ENCODE measurements around the gene C19orf81.
A peak's percentile ranks its signal among the peaks of the same experiment; 100 is the strongest.

Gene C19orf81

GRCh38 chr19:50639121-50640112 is 9.8 kb upstream of the C19orf81 start, which contains the start of gene SYT3:
Gene SYT3, minus strand, starts transcription at chr19:50639881. Its CDS starts 2,470 bp downstream, at chr19:50637411.
- DNase-seq (ENCODE audit: extremely low spot score), result peak; percentile 82
- POLR2A ChIA-PET, result interaction anchor here (0.6 kb wide), 2 partner anchors 10 to 19 kb away, joined by 3 to 4 read pairs; partner anchors contain the start of gene C19orf81
- CTCF ChIA-PET, result no interaction called here
- TF ChIP-seq NFRKB (IDR thresholded peaks at IDR 0.05) (no peak), TARDBP (IDR thresholded peaks at IDR 0.05) (no peak), LEF1 (IDR thresholded peaks at IDR 0.05; ENCODE audit: borderline replicate concordance) (no peak), ARNT (IDR thresholded peaks at IDR 0.05) (no peak), BHLHE40 (IDR thresholded peaks at IDR 0.05; ENCODE audit: borderline replicate concordance) (no peak), FOXM1 (IDR thresholded peaks at IDR 0.05; ENCODE audit: borderline replicate concordance) (no peak), FOXK2 (IDR thresholded peaks at IDR 0.05) (no peak), SP1 (IDR thresholded peaks at IDR 0.05) (no peak), ELF4 (IDR thresholded peaks at IDR 0.05) (no peak), HDGF (IDR thresholded peaks at IDR 0.05; ENCODE audit: borderline replicate concordance) (no peak), ZNF384 (IDR thresholded peaks at IDR 0.05) (peak; percentile 94), FOXA1 (IDR thresholded peaks at IDR 0.05) (no peak), L3MBTL2 (conservative IDR thresholded peaks at IDR 0.05) (peak; percentile 62), CTBP1 (IDR thresholded peaks at IDR 0.05; ENCODE audit: borderline replicate concordance) (no peak), SUZ12 (IDR thresholded peaks at IDR 0.05) (peak; percentile 90)
- TF ChIP-seq, protein P1, sequence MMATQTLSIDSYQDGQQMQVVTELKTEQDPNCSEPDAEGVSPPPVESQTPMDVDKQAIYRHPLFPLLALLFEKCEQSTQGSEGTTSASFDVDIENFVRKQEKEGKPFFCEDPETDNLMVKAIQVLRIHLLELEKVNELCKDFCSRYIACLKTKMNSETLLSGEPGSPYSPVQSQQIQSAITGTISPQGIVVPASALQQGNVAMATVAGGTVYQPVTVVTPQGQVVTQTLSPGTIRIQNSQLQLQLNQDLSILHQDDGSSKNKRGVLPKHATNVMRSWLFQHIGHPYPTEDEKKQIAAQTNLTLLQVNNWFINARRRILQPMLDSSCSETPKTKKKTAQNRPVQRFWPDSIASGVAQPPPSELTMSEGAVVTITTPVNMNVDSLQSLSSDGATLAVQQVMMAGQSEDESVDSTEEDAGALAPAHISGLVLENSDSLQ (IDR thresholded peaks at IDR 0.05), result no peak

- POLR2A ChIA-PET, result no interaction called here
- CTCF ChIA-PET, result interaction anchor here (0.5 to 0.6 kb wide), 2 partner anchors 110 to 710 kb away, joined by 4 to 7 read pairs; no protein-coding TSS in a partner anchor
- TF ChIP-seq FOXK2 (IDR thresholded peaks at IDR 0.05), result no peak
- TF ChIP-seq, protein P1 (IDR thresholded peaks at IDR 0.05), result no peak
- no peak for TF ChIP-seq ZNF384 (IDR thresholded peaks at IDR 0.05)
- TF ChIP-seq FOXM1 (IDR thresholded peaks at IDR 0.05; ENCODE audit: borderline replicate concordance), result no peak
- TF ChIP-seq CTBP1 (IDR thresholded peaks at IDR 0.05; ENCODE audit: borderline replicate concordance), result no peak
- TF ChIP-seq TARDBP (IDR thresholded peaks at IDR 0.05), result no peak
- TF ChIP-seq FOXA1 (IDR thresholded peaks at IDR 0.05), result no peak
- no peak for TF ChIP-seq ARNT (IDR thresholded peaks at IDR 0.05)
- TF ChIP-seq ELF4 (IDR thresholded peaks at IDR 0.05), result no peak
- TF ChIP-seq L3MBTL2 (conservative IDR thresholded peaks at IDR 0.05), result no peak
- no peak for TF ChIP-seq SP1 (IDR thresholded peaks at IDR 0.05)
- no peak for TF ChIP-seq SUZ12 (IDR thresholded peaks at IDR 0.05)
- TF ChIP-seq BHLHE40 (IDR thresholded peaks at IDR 0.05; ENCODE audit: borderline replicate concordance), result no peak
- TF ChIP-seq LEF1 (IDR thresholded peaks at IDR 0.05; ENCODE audit: borderline replicate concordance), result no peak
- no peak for TF ChIP-seq NFRKB (IDR thresholded peaks at IDR 0.05)
- no peak for DNase-seq (ENCODE audit: extremely low spot score)
Measured at GRCh38 chr19:50640368-50640767, 8.9 kb upstream of the C19orf81 start.

- ChIA-PET POLR2A (no interaction called here), CTCF (no interaction called here)
Measured at GRCh38 chr19:50644315-50644915, 4.8 kb upstream of the C19orf81 start.

DNA sequence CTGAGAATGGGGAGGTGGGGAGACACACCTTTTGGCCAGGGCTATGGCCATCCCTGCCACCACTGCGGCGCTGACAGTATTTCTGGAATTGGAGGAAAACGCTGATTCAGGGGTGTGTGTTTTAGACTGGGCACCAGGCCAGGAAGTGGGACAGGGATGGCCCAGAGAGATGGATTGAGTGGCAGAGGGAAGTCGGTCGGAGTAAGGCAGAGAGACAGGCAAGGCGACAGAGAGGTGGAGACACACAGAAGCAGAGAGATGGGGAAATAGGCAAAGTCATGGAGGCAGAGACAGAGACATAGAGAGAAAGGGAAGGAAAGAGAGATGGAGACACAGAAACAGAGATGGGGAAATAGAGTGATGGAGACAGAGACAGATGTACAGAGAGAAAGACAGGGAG is 4.1 kb upstream of the C19orf81 start:
- POLR2A ChIA-PET, result no interaction called here
- no peak for TF ChIP-seq SUZ12 (IDR thresholded peaks at IDR 0.05)
- no peak for TF ChIP-seq HDGF (IDR thresholded peaks at IDR 0.05; ENCODE audit: borderline replicate concordance)

More at GRCh38 chr19:50644315-50644915, 4.8 kb upstream of the C19orf81 start:
- TF ChIP-seq TARDBP (IDR thresholded peaks at IDR 0.05) (no peak), CTBP1 (IDR thresholded peaks at IDR 0.05; ENCODE audit: borderline replicate concordance) (peak; percentile 48; the same call in 1 of the 2 replicates), FOXM1 (IDR thresholded peaks at IDR 0.05; ENCODE audit: borderline replicate concordance) (no peak), SUZ12 (IDR thresholded peaks at IDR 0.05) (no peak)
- no peak for DNase-seq (ENCODE audit: extremely low spot score)

DNA sequence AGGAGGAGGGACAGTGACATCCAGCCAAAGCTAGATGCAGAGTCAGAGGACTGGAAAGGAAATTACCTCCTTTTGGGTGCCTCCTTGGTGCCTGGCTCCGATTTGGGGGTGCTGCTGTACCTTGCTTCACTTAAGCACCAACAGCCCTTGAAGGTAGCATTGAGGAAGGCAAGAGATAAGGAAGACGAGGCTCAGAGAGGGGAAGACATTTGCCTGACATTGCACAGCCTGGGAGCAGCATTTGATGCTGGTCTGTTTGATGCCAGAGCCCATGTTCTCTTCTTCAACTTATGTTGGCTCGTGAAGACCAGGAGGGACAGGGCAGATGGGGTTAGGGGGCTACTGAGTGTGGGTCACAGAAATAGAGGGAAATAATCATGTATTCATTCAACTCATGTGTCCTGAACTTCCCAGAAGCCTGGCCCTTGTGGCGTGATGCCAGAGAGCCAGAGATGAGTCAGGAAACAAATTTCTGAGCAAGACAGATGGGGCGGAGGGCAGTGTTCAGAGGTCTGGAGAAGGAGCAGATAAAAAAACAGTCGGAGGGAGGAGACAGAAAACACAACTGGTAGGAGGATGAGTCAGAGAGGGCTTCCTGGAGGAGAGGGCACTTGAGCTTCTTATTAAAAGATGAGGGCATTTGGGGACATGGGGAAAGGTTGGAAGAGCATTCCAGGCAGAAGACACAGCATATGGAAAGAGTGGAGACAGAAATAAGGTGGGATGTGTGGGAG is 3.0 kb upstream of the C19orf81 start:
- CTCF ChIA-PET, result interaction anchor here (1.1 kb wide), 1 partner anchor 78 kb away, joined by 3 read pairs; no protein-coding TSS in a partner anchor

More for the DNA sequence above, 4.1 kb upstream of the C19orf81 start:
- no peak for DNase-seq (ENCODE audit: extremely low spot score)
- CTCF ChIA-PET, result no interaction called here

More for the DNA sequence above, 3.0 kb upstream of the C19orf81 start:
- POLR2A ChIA-PET, result no interaction called here
- TF ChIP-seq HDGF (IDR thresholded peaks at IDR 0.05; ENCODE audit: borderline replicate concordance) (no peak), LEF1 (IDR thresholded peaks at IDR 0.05; ENCODE audit: borderline replicate concordance) (no peak), NFRKB (IDR thresholded peaks at IDR 0.05) (no peak), FOXA1 (IDR thresholded peaks at IDR 0.05) (no peak), BHLHE40 (IDR thresholded peaks at IDR 0.05; ENCODE audit: borderline replicate concordance) (no peak), SUZ12 (IDR thresholded peaks at IDR 0.05) (no peak), CTBP1 (IDR thresholded peaks at IDR 0.05; ENCODE audit: borderline replicate concordance) (no peak), ZNF384 (IDR thresholded peaks at IDR 0.05) (no peak), FOXK2 (IDR thresholded peaks at IDR 0.05) (no peak), FOXM1 (IDR thresholded peaks at IDR 0.05; ENCODE audit: borderline replicate concordance) (no peak)
- TF ChIP-seq, protein P1 (IDR thresholded peaks at IDR 0.05), result no peak
- no peak for DNase-seq (ENCODE audit: extremely low spot score)
